OCI-LY3 (cell line): ENCODE measurements around the gene ITPR3.

Experiments used
- EZH2phosphoT487 ChIP-seq: fragments of 200-600 bp; shearing (Covaris generic); IDR thresholded peaks from 2 replicates; pipeline ENCODE4 v1.6.1; 2018; ENCODE audit warnings: antibody characterized with exemption, mixed run types, low read depth
- TF ChIP-seq, protein P1 (sequence below): fragments of 200-600, 300-600 bp; sonication (generic); IDR thresholded peaks from 2 replicates; pipeline ENCODE4 v1.5.1; 2014; ENCODE audit warnings: antibody characterized with exemption, low read length, low read depth

DNA sequence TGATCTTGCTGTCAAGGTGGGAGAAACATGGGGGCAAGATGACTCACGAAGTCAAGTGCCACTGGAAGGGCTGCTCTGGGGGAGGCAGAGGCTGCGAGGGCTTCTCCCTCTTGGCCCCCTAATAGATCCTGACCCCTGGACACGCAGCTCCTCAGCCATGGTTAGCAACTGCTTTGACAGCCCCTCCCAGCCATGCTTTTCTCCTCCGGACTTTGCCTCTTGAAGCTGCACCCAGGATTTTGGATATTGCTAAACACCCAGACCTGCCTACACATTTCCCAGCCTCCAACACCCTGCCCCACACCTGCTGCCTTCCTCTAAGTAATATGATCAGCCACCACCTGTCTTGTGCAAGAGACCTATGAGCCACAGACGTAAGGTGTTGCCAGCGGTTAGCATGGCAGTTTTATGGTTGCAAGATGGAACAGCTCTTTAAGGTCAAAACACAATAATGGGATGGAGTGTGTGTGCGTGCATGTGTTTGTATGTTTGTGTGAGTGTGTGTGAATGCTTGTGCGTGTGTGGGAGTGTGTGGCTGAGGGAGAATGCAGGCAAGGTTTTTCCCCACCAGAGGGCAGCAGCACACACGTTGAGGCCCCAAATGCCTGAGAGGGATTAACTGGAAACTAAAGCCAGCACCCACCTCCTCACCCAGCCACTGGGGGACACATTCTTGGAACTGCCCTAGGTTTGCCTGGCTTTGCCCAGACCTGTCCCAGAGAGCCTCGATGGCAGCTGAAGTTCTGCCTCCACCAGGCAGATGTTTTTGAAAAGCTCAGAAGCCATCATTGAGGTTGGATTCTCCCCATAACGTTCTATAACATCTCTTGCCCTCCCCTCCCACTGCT lies 123.1 kb downstream of the ITPR3 start:
- TF ChIP-seq, protein P1, sequence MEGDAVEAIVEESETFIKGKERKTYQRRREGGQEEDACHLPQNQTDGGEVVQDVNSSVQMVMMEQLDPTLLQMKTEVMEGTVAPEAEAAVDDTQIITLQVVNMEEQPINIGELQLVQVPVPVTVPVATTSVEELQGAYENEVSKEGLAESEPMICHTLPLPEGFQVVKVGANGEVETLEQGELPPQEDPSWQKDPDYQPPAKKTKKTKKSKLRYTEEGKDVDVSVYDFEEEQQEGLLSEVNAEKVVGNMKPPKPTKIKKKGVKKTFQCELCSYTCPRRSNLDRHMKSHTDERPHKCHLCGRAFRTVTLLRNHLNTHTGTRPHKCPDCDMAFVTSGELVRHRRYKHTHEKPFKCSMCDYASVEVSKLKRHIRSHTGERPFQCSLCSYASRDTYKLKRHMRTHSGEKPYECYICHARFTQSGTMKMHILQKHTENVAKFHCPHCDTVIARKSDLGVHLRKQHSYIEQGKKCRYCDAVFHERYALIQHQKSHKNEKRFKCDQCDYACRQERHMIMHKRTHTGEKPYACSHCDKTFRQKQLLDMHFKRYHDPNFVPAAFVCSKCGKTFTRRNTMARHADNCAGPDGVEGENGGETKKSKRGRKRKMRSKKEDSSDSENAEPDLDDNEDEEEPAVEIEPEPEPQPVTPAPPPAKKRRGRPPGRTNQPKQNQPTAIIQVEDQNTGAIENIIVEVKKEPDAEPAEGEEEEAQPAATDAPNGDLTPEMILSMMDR, result peak; percentile 70
- TF ChIP-seq EZH2phosphoT487, result no peak
